Adrenal gland (tissue), 12 donors: ENCODE measurements around the gene SLC22A3. TPM values are rescaled to one million over a fixed set of nuclear protein-coding genes. Genes with fewer than 3 reads are reported as not detected.
"Not testable (repeated sequence)": the region's sequence is repeated elsewhere in the genome, so short reads cannot be mapped to it uniquely, and the experiment has no call there.

Experiments used
- DNase-seq, 7 donors: peaks; one replicate each; pipeline ENCODE4 v3.0.0-alpha.2; 2019 to 2020
- H3K27ac ChIP-seq, 5 donors: fragments of 200-600 bp; sonication (generic) in 4 of 5; 1 replicate in 3 of 5; 2 replicates in 2 of 5; pipeline versions ENCODE4 v1.5.1 to v1.8.0; 2016 to 2020; ENCODE audit warnings: mild to moderate bottlenecking in 1 of 5
- H3K27me3 ChIP-seq: fragments of 200-600 bp; 2 replicates; pipeline ENCODE4 v1.8.0; 2021
- H3K36me3 ChIP-seq, 2 donors: fragments of 200-600 bp; replicated peaks in 1 of 2; 1 replicate in 1 of 2; 2 replicates in 1 of 2; pipeline versions ENCODE4 v1.5.1 to v1.8.0; 2018 to 2022
- H3K4me1 ChIP-seq, 2 donors: fragments of 200-600 bp; replicated peaks in 1 of 2; 1 replicate in 1 of 2; 2 replicates in 1 of 2; pipeline versions ENCODE4 v1.5.1 to v1.8.0; 2018 to 2021
- H3K4me3 ChIP-seq, 4 donors: fragments of 200-600 bp; sonication (generic) in 3 of 4; one replicate each; pipeline ENCODE4 v1.5.1; 2016 to 2018
- H3K9me3 ChIP-seq, 3 donors: fragments of 200-600 bp; sonication (generic) in 1 of 3; replicated peaks in 1 of 3; 1 replicate in 2 of 3; 2 replicates in 1 of 3; pipeline versions ENCODE4 v1.5.1 to v1.8.0; 2016 to 2021
- POLR2A ChIP-seq, 2 donors: fragments of 450-650 bp; IDR thresholded peaks; one replicate each; pipeline ENCODE4 v1.6.1; 2017; ENCODE audit warnings: antibody characterized with exemption in 2 of 2, mild to moderate bottlenecking in 2 of 2, moderate library complexity in 1 of 2
- WGBS, 4 donors: extraction: QIAGEN DNeasy Blood & Tissue Kit in 2 of 4; methylation state at CpG; one replicate each; pipeline versions ENCODE4 v1.1.5 to v1.1.7; 2013 to 2017; 5-methylcytosine and 5-hydroxymethylcytosine counted together
- intact Hi-C, 2 donors: fragments of 100-400 bp; cut with DNase I; formaldehyde crosslinking; loops; one replicate each; pipeline versions ENCODE4 v1.14.1 to v1.15.0; 2022 to 2023
- polyA plus RNA-seq, 3 donors: library from polyadenylated mRNA; stranded (reverse); fragments of 200-250 nt in 2 of 3; fragments of 350-450 nt in 1 of 3; fragmentation: Illumina TruSeq in 1 of 3; extraction: RNeasy Lipid Tissue Mini Kit (QIAGEN cat#74804) in 1 of 3; gene quantifications; one replicate each; pipeline ENCODE4 v1.2.3, GENCODE V29; 2013 to 2014
- total RNA-seq, 9 donors: library from RNA; depleted of rRNA in 4 of 9; stranded (reverse); fragments of >200 nt in 4 of 9; fragments of 120-200 nt in 1 of 9; fragmentation: NEBNext Ultra II Directional in 1 of 9; extraction: Animal tissue kit (Norgen Biotek cat#: 25700) in 1 of 9; gene quantifications; one replicate each; pipeline versions ENCODE4 v1.1.0 to v1.2.4, GENCODE V29; 2013 to 2023
- TF ChIP-seq, protein P1 (sequence below), 6 experiments: fragments of 450-650 bp in 4 of 6; fragments of 200-600 bp in 2 of 6; sonication (generic) in 1 of 6; IDR thresholded peaks; 1 replicate in 5 of 6; 2 replicates in 1 of 6; pipeline versions ENCODE4 v1.5.1 to v1.8.0; 2016 to 2021; ENCODE audit warnings: antibody characterized with exemption in 6 of 6, mild to moderate bottlenecking in 2 of 6, moderate library complexity in 1 of 6
- donor health status: healthy with polysubstance abuse.
- donor health status: Bipolar disorder and iron deficiency.
- donor health status: DM: yes; HTN: yes; CAD: no.
- donor health status: DM: no; HTN: no; CAD: no.
- donor health status: DM: no; HTN: no; CAD: no.
- donor health status: DM: yes; HTN: yes; CAD: no.

SLC22A3 gene
- total and polyA plus RNA-seq, 12 donors = 7.2 to 51.9 (median 31.2) TPM

DNA sequence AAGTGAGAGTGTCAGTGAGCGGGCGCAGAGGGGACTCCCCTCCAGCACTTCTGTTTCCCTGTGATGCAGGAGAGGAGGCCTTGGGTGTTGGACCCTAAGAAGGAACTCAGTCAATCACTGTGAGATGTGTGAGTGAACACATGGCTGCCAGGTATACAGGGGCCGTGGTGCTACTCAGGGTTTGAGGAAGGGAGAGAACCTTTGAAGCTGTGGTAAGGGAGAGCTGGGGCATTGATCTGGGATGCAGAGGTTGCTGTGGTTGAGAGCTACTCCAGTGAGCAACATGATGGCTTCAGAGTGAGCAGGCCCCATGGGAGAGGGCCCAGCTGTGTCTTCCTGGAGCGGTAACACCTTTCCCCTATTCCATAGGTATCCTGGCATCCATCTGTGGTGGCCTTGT lies 99.2 kb downstream of the SLC22A3 start:
- DNase-seq = no peak
- Histone ChIP-seq H3K4me1 (no peaks in the 10 kb centered on the region), H3K4me3 (no peak overlapping the region), H3K27ac (no peak overlapping the region), H3K27me3 (no peaks in the 10 kb centered on the region), H3K9me3 (no peaks in the 10 kb centered on the region), H3K36me3 (no peaks in the 10 kb centered on the region)
- WGBS, 4 donors = 93 to 99% (median 95%) methylated on average over 4 of the region's 4 CpGs
- intact Hi-C loops = no loop called here
- TF ChIP-seq, protein P1, sequence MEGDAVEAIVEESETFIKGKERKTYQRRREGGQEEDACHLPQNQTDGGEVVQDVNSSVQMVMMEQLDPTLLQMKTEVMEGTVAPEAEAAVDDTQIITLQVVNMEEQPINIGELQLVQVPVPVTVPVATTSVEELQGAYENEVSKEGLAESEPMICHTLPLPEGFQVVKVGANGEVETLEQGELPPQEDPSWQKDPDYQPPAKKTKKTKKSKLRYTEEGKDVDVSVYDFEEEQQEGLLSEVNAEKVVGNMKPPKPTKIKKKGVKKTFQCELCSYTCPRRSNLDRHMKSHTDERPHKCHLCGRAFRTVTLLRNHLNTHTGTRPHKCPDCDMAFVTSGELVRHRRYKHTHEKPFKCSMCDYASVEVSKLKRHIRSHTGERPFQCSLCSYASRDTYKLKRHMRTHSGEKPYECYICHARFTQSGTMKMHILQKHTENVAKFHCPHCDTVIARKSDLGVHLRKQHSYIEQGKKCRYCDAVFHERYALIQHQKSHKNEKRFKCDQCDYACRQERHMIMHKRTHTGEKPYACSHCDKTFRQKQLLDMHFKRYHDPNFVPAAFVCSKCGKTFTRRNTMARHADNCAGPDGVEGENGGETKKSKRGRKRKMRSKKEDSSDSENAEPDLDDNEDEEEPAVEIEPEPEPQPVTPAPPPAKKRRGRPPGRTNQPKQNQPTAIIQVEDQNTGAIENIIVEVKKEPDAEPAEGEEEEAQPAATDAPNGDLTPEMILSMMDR (IDR thresholded peaks at IDR 0.05) = no peak
- TF ChIP-seq POLR2A (IDR thresholded peaks at IDR 0.05) = no peak

DNA sequence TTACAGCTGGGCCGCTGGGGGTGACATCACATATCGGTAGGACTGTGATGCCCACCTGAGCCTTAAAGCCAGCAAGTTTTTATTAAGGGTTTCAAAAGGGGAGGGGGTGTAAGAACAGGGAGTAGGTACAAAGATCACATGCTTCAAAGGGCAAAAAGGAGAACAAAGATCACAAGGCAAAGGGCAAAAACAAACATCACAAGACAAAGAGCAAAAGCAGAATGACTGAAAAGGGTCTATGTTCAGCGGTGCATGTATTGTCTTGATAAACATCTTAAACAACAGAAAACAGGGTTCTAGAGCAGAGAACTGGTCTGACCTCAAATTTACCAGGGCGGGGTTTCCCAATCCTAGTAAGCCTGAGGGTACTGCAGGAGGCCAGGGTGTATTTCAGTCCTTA lies 101.6 kb downstream of the SLC22A3 start:
- H3K9me3 ChIP-seq, H3K36me3 ChIP-seq, H3K4me3 ChIP-seq, H3K4me1 ChIP-seq, H3K27me3 ChIP-seq, DNase-seq, H3K27ac ChIP-seq: not testable (repeated sequence)
- 93 to 96% (median 94%) methylated on average over 4 of the region's 4 CpGs for WGBS, 4 donors
- intact Hi-C loops = loop anchor here (10.0 kb wide), 4 partner anchors 225 to 585 kb away; no protein-coding TSS in a partner anchor

- H3K4me3 ChIP-seq = no peak overlapping the region
- H3K27ac ChIP-seq = no peak overlapping the region
- H3K9me3 ChIP-seq = no peaks in the 10 kb centered on the region
- DNase-seq = no peak
- H3K27me3 ChIP-seq = no peaks in the 10 kb centered on the region
- 92 to 93% (median 93%) methylated on average over 5 of the region's 5 CpGs for WGBS, 4 donors
- H3K4me1 ChIP-seq = peaks cover 0 to 6% of the 10 kb centered on the region in 2 donors
- TF ChIP-seq, protein P1 (IDR thresholded peaks at IDR 0.05) = no peak
- no peak for TF ChIP-seq POLR2A (IDR thresholded peaks at IDR 0.05)
- no peaks in the 10 kb centered on the region for H3K36me3 ChIP-seq
- intact Hi-C loops = loop anchor here (10.0 kb wide), 4 partner anchors 226 to 586 kb away; no protein-coding TSS in a partner anchor
Observed at GRCh38 chr6:160450849-160451248, 102.7 kb downstream of the SLC22A3 start.

DNA sequence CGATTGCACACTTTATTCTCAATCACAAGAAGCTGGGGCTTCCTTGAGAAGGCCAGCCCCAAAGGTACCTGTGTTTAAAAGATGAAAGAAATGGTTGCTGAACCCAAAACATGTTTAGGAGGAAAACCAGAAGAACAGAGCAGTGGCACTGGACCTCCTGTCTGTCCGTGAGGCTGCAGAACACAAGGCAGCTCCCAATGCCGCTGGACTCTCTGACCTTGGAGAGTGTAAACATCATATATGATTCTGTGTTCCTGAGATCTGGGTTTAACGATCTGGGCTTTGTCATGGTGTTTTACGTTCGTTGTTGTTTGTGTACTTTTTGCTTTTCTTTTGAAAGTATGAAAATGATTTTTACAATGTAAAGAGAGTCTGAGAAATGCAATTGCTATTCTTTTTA lies 106.1 kb downstream of the SLC22A3 start:
- 77 to 80% (median 77%) methylated on average over 6 of the region's 6 CpGs for WGBS, 4 donors

More for the DNA sequence above, 106.1 kb downstream of the SLC22A3 start:
- TF ChIP-seq, protein P1 (IDR thresholded peaks at IDR 0.05) = no peak
- no peak for TF ChIP-seq POLR2A (IDR thresholded peaks at IDR 0.05)
- intact Hi-C loops = loop anchor here (10.0 kb wide), 4 partner anchors 230 to 590 kb away; no protein-coding TSS in a partner anchor
- Histone ChIP-seq H3K9me3 (no peaks in the 10 kb centered on the region), H3K27ac (no peak overlapping the region), H3K27me3 (no peaks in the 10 kb centered on the region), H3K36me3 (no peaks in the 10 kb centered on the region), H3K4me1 (peaks cover 0 to 10% of the 10 kb centered on the region in 2 donors), H3K4me3 (no peak overlapping the region)
- DNase-seq = no peak
